ENCODE data around the gene CLSTN1.

DNA sequence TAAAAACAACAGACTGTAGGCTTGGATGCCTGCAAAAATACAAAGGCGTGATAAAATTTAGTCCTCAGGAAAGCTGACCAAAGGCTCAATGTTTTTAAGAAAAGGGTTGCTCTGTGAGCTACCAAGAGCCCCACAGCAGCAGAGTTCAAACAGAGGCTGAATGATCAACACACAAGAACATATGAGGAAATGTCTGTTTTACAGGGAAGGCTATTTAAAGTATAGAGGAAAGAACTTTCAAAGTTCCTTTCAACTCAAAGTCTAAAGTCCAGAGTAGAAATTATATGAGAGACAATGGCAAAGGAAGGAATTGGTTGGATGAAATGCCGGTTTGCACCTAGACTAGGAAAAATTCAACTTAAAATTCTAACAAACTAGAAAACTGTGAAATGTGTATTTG is 8.6 kb downstream of the CLSTN1 start:
- TF ChIP-seq, protein P1, sequence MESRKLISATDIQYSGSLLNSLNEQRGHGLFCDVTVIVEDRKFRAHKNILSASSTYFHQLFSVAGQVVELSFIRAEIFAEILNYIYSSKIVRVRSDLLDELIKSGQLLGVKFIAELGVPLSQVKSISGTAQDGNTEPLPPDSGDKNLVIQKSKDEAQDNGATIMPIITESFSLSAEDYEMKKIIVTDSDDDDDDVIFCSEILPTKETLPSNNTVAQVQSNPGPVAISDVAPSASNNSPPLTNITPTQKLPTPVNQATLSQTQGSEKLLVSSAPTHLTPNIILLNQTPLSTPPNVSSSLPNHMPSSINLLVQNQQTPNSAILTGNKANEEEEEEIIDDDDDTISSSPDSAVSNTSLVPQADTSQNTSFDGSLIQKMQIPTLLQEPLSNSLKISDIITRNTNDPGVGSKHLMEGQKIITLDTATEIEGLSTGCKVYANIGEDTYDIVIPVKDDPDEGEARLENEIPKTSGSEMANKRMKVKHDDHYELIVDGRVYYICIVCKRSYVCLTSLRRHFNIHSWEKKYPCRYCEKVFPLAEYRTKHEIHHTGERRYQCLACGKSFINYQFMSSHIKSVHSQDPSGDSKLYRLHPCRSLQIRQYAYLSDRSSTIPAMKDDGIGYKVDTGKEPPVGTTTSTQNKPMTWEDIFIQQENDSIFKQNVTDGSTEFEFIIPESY (IDR thresholded peaks at IDR 0.05; ENCODE audit: borderline replicate concordance, low read depth) = no peak
- no peak for TF ChIP-seq MXI1 (IDR thresholded peaks at IDR 0.05; ENCODE audit: low read depth, low read length)
- TF ChIP-seq RCOR1 (IDR thresholded peaks at IDR 0.05; ENCODE audit: low read length) = no peak
- TF ChIP-seq SIN3A (IDR thresholded peaks at IDR 0.05; ENCODE audit: borderline replicate concordance, low read depth, low read length) = no peak
- TF ChIP-seq POLR2AphosphoS5 (IDR thresholded peaks at IDR 0.05; ENCODE audit: low read depth, low read length) = no peak
- TF ChIP-seq, protein P2, sequence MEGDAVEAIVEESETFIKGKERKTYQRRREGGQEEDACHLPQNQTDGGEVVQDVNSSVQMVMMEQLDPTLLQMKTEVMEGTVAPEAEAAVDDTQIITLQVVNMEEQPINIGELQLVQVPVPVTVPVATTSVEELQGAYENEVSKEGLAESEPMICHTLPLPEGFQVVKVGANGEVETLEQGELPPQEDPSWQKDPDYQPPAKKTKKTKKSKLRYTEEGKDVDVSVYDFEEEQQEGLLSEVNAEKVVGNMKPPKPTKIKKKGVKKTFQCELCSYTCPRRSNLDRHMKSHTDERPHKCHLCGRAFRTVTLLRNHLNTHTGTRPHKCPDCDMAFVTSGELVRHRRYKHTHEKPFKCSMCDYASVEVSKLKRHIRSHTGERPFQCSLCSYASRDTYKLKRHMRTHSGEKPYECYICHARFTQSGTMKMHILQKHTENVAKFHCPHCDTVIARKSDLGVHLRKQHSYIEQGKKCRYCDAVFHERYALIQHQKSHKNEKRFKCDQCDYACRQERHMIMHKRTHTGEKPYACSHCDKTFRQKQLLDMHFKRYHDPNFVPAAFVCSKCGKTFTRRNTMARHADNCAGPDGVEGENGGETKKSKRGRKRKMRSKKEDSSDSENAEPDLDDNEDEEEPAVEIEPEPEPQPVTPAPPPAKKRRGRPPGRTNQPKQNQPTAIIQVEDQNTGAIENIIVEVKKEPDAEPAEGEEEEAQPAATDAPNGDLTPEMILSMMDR (IDR thresholded peaks at IDR 0.05) = no peak
- TF ChIP-seq, protein P3, sequence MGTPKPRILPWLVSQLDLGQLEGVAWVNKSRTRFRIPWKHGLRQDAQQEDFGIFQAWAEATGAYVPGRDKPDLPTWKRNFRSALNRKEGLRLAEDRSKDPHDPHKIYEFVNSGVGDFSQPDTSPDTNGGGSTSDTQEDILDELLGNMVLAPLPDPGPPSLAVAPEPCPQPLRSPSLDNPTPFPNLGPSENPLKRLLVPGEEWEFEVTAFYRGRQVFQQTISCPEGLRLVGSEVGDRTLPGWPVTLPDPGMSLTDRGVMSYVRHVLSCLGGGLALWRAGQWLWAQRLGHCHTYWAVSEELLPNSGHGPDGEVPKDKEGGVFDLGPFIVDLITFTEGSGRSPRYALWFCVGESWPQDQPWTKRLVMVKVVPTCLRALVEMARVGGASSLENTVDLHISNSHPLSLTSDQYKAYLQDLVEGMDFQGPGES (IDR thresholded peaks at IDR 0.05; ENCODE audit: low read depth, low read length) = no peak
- no peak for TF ChIP-seq EP300 (IDR thresholded peaks at IDR 0.05; ENCODE audit: borderline replicate concordance in 1 of 2, low read depth in 1 of 2, low read length in 1 of 2)
- no peak for TF ChIP-seq TAF1 (IDR thresholded peaks at IDR 0.05; ENCODE audit: borderline replicate concordance, low read depth, low read length)
- TF ChIP-seq, protein P4, sequence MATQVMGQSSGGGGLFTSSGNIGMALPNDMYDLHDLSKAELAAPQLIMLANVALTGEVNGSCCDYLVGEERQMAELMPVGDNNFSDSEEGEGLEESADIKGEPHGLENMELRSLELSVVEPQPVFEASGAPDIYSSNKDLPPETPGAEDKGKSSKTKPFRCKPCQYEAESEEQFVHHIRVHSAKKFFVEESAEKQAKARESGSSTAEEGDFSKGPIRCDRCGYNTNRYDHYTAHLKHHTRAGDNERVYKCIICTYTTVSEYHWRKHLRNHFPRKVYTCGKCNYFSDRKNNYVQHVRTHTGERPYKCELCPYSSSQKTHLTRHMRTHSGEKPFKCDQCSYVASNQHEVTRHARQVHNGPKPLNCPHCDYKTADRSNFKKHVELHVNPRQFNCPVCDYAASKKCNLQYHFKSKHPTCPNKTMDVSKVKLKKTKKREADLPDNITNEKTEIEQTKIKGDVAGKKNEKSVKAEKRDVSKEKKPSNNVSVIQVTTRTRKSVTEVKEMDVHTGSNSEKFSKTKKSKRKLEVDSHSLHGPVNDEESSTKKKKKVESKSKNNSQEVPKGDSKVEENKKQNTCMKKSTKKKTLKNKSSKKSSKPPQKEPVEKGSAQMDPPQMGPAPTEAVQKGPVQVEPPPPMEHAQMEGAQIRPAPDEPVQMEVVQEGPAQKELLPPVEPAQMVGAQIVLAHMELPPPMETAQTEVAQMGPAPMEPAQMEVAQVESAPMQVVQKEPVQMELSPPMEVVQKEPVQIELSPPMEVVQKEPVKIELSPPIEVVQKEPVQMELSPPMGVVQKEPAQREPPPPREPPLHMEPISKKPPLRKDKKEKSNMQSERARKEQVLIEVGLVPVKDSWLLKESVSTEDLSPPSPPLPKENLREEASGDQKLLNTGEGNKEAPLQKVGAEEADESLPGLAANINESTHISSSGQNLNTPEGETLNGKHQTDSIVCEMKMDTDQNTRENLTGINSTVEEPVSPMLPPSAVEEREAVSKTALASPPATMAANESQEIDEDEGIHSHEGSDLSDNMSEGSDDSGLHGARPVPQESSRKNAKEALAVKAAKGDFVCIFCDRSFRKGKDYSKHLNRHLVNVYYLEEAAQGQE (IDR thresholded peaks at IDR 0.05; ENCODE audit: low read depth, low read length) = no peak

Measured in SK-N-SH (cell line).